SK-N-SH (cell line): ENCODE measurements around the gene ACOXL. TPM values are rescaled to one million over a fixed set of nuclear protein-coding genes. Genes with fewer than 3 reads are reported as not detected.

Source experiments
- CTCF ChIA-PET: fragments of 300-600, 350-600 bp; formaldehyde crosslinking; extraction: SDS; loops from one replicate; lab custom pipeline; 2021; lab: Yijun Ruan, JAX
- POLR2A ChIA-PET: fragments of 350-600 bp; sonication (Branson Sonifier 250); formaldehyde crosslinking; extraction: SDS; loops from one replicate; lab custom pipeline; 2020; ENCODE audit warnings: antibody characterized with exemption, inconsistent platforms; lab: Yijun Ruan, JAX
- DNase-seq: peaks from one replicate; pipeline ENCODE4 v3.0.0; 2012
- H2AFZ ChIP-seq: fragments of 200-600 bp; sonication (generic); 2 replicates; pipeline ENCODE4 v1.8.1; 2016; ENCODE audit warnings: antibody characterized with exemption, mild to moderate bottlenecking, low read depth
- H3F3A ChIP-seq: fragments of 200-600 bp; sonication (generic); replicated peaks from 2 replicates; pipeline ENCODE3; 2016; ENCODE audit warnings: antibody characterized with exemption, mild to moderate bottlenecking; ENCODE audit not compliant: insufficient read depth
- H3K27ac ChIP-seq, 2 experiments: fragments of 200-500 bp in 1 of 2; fragments of 200-600 bp in 1 of 2; sonication (Bioruptor generic) in 1 of 2; sonication (generic), shearing (Covaris generic) in 1 of 2; 2 replicates each; pipeline versions ENCODE4 v1.5.1 to v1.6.1; 2014 to 2016; ENCODE audit warnings: low read depth in 2 of 2, inconsistent platforms in 1 of 2, low read length in 1 of 2, mild to moderate bottlenecking in 1 of 2, mixed read lengths in 1 of 2
- H3K27me3 ChIP-seq: fragments of 200-600 bp; sonication (generic), shearing (Covaris generic); 2 replicates; pipeline ENCODE4 v1.6.1; 2016; ENCODE audit warnings: mixed run types; ENCODE audit not compliant: insufficient read depth
- H3K36me3 ChIP-seq, 2 experiments: fragments of 200-500 bp in 1 of 2; fragments of 200-600 bp in 1 of 2; sonication (Bioruptor generic) in 1 of 2; sonication (generic) in 1 of 2; replicated peaks in 1 of 2; 2 replicates each; pipeline versions ENCODE3 to v1.5.1; 2014 to 2016; ENCODE audit warnings: low read length in 1 of 2, mild to moderate bottlenecking in 1 of 2; ENCODE audit not compliant: insufficient read depth in 2 of 2, control insufficient read depth in 1 of 2
- H3K4me1 ChIP-seq, 2 experiments: fragments of 200-500 bp in 1 of 2; fragments of 200-600 bp in 1 of 2; sonication (Bioruptor generic) in 1 of 2; sonication (generic), shearing (Covaris generic) in 1 of 2; 2 replicates each; pipeline versions ENCODE4 v1.5.1 to v1.6.1; 2014 to 2016; ENCODE audit warnings: low read depth in 1 of 2, low read length in 1 of 2, mixed run types in 1 of 2; ENCODE audit not compliant: insufficient read depth in 2 of 2, control insufficient read depth in 1 of 2
- H3K4me2 ChIP-seq: fragments of 200-600 bp; sonication (generic), shearing (Covaris generic); 2 replicates; pipeline ENCODE4 v1.6.1; 2017; ENCODE audit warnings: mixed run types
- H3K4me3 ChIP-seq, 2 experiments: fragments of 200-500 bp in 1 of 2; fragments of 200-600 bp in 1 of 2; sonication (Bioruptor generic) in 1 of 2; sonication (generic), shearing (Covaris generic) in 1 of 2; 2 replicates each; pipeline versions ENCODE4 v1.5.1 to v1.8.1; 2014 to 2016; ENCODE audit warnings: low read depth in 2 of 2, inconsistent platforms in 1 of 2, low read length in 1 of 2, mild to moderate bottlenecking in 1 of 2, mixed read lengths in 1 of 2, moderate library complexity in 1 of 2
- H3K79me2 ChIP-seq: fragments of 200-600 bp; sonication (generic); 2 replicates; pipeline ENCODE4 v1.8.1; 2017; ENCODE audit warnings: mild to moderate bottlenecking; ENCODE audit not compliant: insufficient read depth
- H3K9ac ChIP-seq: fragments of 200-600 bp; sonication (generic); 2 replicates; pipeline ENCODE4 v1.6.1; 2017; ENCODE audit warnings: mixed run types
- H3K9me2 ChIP-seq: fragments of 200-600 bp; sonication (generic); 2 replicates; pipeline ENCODE4 v1.6.1; 2017; ENCODE audit warnings: mixed run types
- H3K9me3 ChIP-seq: fragments of 200-600 bp; sonication (generic); 2 replicates; pipeline ENCODE4 v1.6.1; 2017; ENCODE audit warnings: mixed run types, mild to moderate bottlenecking, moderate library complexity
- H4K20me1 ChIP-seq: fragments of 200-600 bp; sonication (generic); 2 replicates; pipeline ENCODE4 v1.6.1; 2017; ENCODE audit warnings: mild to moderate bottlenecking, mixed run types; ENCODE audit not compliant: insufficient read depth
- CHD2 ChIP-seq: fragments of 150-350 bp; IDR thresholded peaks from 2 replicates; pipeline ENCODE4 v1.6.1; 2018; ENCODE audit warnings: low read length; ENCODE audit not compliant: partially characterized antibody
- FOXJ3 ChIP-seq: sonication (generic); formaldehyde crosslinking; IDR thresholded peaks from 2 replicates; pipeline ENCODE4 v1.5.1; 2020; ENCODE audit warnings: mild to moderate bottlenecking, missing genetic modification reagents
- FOXM1 ChIP-seq: IDR thresholded peaks from 2 replicates; pipeline ENCODE4 v1.4.0; 2012; ENCODE audit warnings: low read depth, mild to moderate bottlenecking
- GATA2 ChIP-seq: sonication (generic); formaldehyde crosslinking; IDR thresholded peaks from 2 replicates; pipeline ENCODE4 v1.5.0; 2020; ENCODE audit warnings: mild to moderate bottlenecking, missing genetic modification reagents
- IRF3 ChIP-seq: fragments of 150-350 bp; IDR thresholded peaks from 2 replicates; pipeline ENCODE4 v1.6.1; 2016; ENCODE audit warnings: mild to moderate bottlenecking, low read depth, low read length
- JUND ChIP-seq: IDR thresholded peaks from 2 replicates; pipeline ENCODE4 v1.4.0; 2012
- NFIC ChIP-seq: IDR thresholded peaks from 2 replicates; pipeline ENCODE4 v1.4.0; 2012; ENCODE audit warnings: borderline replicate concordance
- NRF1 ChIP-seq: IDR thresholded peaks from 2 replicates; pipeline ENCODE4 v1.6.1; 2012; ENCODE audit warnings: low read depth, mild to moderate bottlenecking, low read length
- RAD21 ChIP-seq: IDR thresholded peaks from 2 replicates; pipeline ENCODE4 v1.6.1; 2012; ENCODE audit warnings: mild to moderate bottlenecking, low read length
- REST ChIP-seq: IDR thresholded peaks from 2 replicates; pipeline ENCODE4 v1.6.1; 2012; ENCODE audit warnings: mild to moderate bottlenecking, low read depth, low read length, moderate library complexity
- SMC3 ChIP-seq: IDR thresholded peaks from 2 replicates; pipeline ENCODE4 v1.6.1; 2012; ENCODE audit warnings: low read depth, low read length, improper control_type of control experiment
- TEAD4 ChIP-seq: IDR thresholded peaks from 2 replicates; pipeline ENCODE4 v1.4.0; 2012; ENCODE audit warnings: mild to moderate bottlenecking, borderline replicate concordance; ENCODE audit not compliant: insufficient read depth
- WGBS: methylation state at CpG from one replicate; pipeline ENCODE4 v1.1.6; 2017; ENCODE audit warnings: low lambda C conversion rate; 5-methylcytosine and 5-hydroxymethylcytosine counted together
- polyA plus RNA-seq, 3 experiments: library from polyadenylated mRNA; depleted of rRNA; stranded (reverse); fragments of >200 nt; gene quantifications; 2 replicates each; pipeline ENCODE4 v1.2.3, GENCODE V29; 2012
- TF ChIP-seq, protein P1 (sequence below): IDR thresholded peaks from 2 replicates; pipeline ENCODE4 v1.4.0; 2012; ENCODE audit warnings: low read depth, borderline replicate concordance
- TF ChIP-seq, protein P2 (sequence below): IDR thresholded peaks from 2 replicates; pipeline ENCODE4 v1.4.0; 2012; ENCODE audit warnings: low read depth

ACOXL gene
- polyA plus RNA-seq, 1 of the 3 experiments (the other 2 are of a cell fraction) = not detected

GRCh38 chr2:110847651-110848050 lies 115.3 kb downstream of the ACOXL start:
- H3F3A ChIP-seq = no peaks in the 10 kb centered on the region
- no peaks in the 10 kb centered on the region for H3K9me3 ChIP-seq
- no peak for DNase-seq
- 52% methylated on average over 9 of the region's 9 CpGs for WGBS
- H3K36me3 ChIP-seq = no peaks in the 10 kb centered on the region
- H2AFZ ChIP-seq = no peak overlapping the region
- no peaks in the 10 kb centered on the region for H3K79me2 ChIP-seq
- no peak overlapping the region for H3K4me3 ChIP-seq
- H3K9ac ChIP-seq = no peak overlapping the region
- CTCF ChIA-PET = interaction anchor here (1.0 kb wide), 1 partner anchor 11 kb away, joined by 3 read pairs; no protein-coding TSS in a partner anchor
- no peak overlapping the region for H3K4me2 ChIP-seq
- H3K4me1 ChIP-seq = no peaks in the 10 kb centered on the region
- TF ChIP-seq FOXM1 (no peak), REST (no peak), NRF1 (no peak), SMC3 (no peak), FOXJ3 (no peak), RAD21 (no peak), JUND (no peak), CHD2 (no peak), NFIC (no peak), TEAD4 (no peak)
- TF ChIP-seq, protein P1, sequence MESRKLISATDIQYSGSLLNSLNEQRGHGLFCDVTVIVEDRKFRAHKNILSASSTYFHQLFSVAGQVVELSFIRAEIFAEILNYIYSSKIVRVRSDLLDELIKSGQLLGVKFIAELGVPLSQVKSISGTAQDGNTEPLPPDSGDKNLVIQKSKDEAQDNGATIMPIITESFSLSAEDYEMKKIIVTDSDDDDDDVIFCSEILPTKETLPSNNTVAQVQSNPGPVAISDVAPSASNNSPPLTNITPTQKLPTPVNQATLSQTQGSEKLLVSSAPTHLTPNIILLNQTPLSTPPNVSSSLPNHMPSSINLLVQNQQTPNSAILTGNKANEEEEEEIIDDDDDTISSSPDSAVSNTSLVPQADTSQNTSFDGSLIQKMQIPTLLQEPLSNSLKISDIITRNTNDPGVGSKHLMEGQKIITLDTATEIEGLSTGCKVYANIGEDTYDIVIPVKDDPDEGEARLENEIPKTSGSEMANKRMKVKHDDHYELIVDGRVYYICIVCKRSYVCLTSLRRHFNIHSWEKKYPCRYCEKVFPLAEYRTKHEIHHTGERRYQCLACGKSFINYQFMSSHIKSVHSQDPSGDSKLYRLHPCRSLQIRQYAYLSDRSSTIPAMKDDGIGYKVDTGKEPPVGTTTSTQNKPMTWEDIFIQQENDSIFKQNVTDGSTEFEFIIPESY = no peak
- POLR2A ChIA-PET = no interaction called here
- no peaks in the 10 kb centered on the region for H3K9me2 ChIP-seq
- H4K20me1 ChIP-seq = no peaks in the 10 kb centered on the region
- no peak overlapping the region for H3K27ac ChIP-seq
- H3K27me3 ChIP-seq = no peaks in the 10 kb centered on the region; the same call in 1 of the 2 replicates

GRCh38 chr2:110848071-110848470 lies 115.7 kb downstream of the ACOXL start:
- Histone ChIP-seq H3K9ac (no peak overlapping the region), H3K4me1 (no peaks in the 10 kb centered on the region), H3K36me3 (no peaks in the 10 kb centered on the region), H2AFZ (no peak overlapping the region), H3K4me3 (no peak overlapping the region), H3K4me2 (no peak overlapping the region), H3K79me2 (no peaks in the 10 kb centered on the region), H3F3A (no peaks in the 10 kb centered on the region)
- no peak for DNase-seq
- TF ChIP-seq NRF1 (no peak), GATA2 (CRISPR knock-in tag) (no peak), FOXJ3 (no peak), IRF3 (no peak)
- TF ChIP-seq, protein P2, sequence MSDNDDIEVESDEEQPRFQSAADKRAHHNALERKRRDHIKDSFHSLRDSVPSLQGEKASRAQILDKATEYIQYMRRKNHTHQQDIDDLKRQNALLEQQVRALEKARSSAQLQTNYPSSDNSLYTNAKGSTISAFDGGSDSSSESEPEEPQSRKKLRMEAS = no peak
- TF ChIP-seq, all 33 proteins: peak for 0
- Histone ChIP-seq H3K9me3 (no peaks in the 10 kb centered on the region), H3K27me3 (no peaks in the 10 kb centered on the region; the same call in 1 of the 2 replicates), H4K20me1 (no peaks in the 10 kb centered on the region), H3K9me2 (no peaks in the 10 kb centered on the region), H3K27ac (no peak overlapping the region)
- WGBS = 43% methylated on average over 2 of the region's 2 CpGs
- CTCF ChIA-PET = interaction anchor here (1.0 kb wide), 1 partner anchor 11 kb away, joined by 3 read pairs; no protein-coding TSS in a partner anchor
- POLR2A ChIA-PET = no interaction called here
